Right ventricle myocardium inferior (tissue), 1 donor: ENCODE results near the gene DMAC1. TPM values are rescaled to one million over a fixed set of nuclear protein-coding genes. Genes with fewer than 3 reads are reported as not detected.

Experiments used
- ATAC-seq: fragments of 200-7000 bp; cut with Tn5 transposase; one replicate; pipeline ENCODE4 v1.9.1; 2020; ENCODE audit warnings: mild to moderate bottlenecking, moderate library complexity
- DNase-seq: peaks from one replicate; pipeline ENCODE4 v3.0.0; 2021; ENCODE audit errors: missing footprints
- intact Hi-C: fragments of 100-400 bp; cut with DNase I; formaldehyde crosslinking; loops from one replicate; pipeline ENCODE4 v1.11.0; 2022
- long read RNA-seq: library from polyadenylated mRNA; unstranded; transcript quantifications from one replicate; pipeline ENCODE4 v2.0.0, GENCODE V29; 2021
- total RNA-seq: library from RNA; stranded (reverse); fragmentation: NEBNext Ultra II Directional; extraction: Animal tissue kit (Norgen Biotek cat#: 25700); gene quantifications from one replicate; pipeline ENCODE4 v1.2.1, GENCODE V29; 2021
- donor health status: DM: no; HTN: yes; CAD: no; lungs with severe emphysema.

DMAC1 gene
- total RNA-seq = 138 TPM
- long read RNA-seq, transcript DMAC1-201 (2 exons, 2,755 nt) = major isoform, 84 of 99 reads
- long read RNA-seq, partial matches to known transcripts = 4 of 99 reads
- long read RNA-seq, other reads (novel, unspliced or antisense) = 11 of 99 reads

GRCh38 chr9:7799234-7799943 lies at the start of gene DMAC1:
TSS of gene DMAC1 (minus strand) at chr9:7799778. CDS start at chr9:7799734, 44 bp downstream.
- peak; percentile 88 for DNase-seq
- intact Hi-C loops = no loop called here
- peak; percentile 98 for ATAC-seq

- ATAC-seq (no peak), DNase-seq (no peak)
- intact Hi-C loops = no loop called here
Measured at GRCh38 chr9:7849362-7849761, 49.8 kb upstream of the DMAC1 start.

- no peak for DNase-seq
- intact Hi-C loops = no loop called here
- no peak for ATAC-seq
Measured at GRCh38 chr9:7848498-7848897, 48.9 kb upstream of the DMAC1 start.

- no peak for DNase-seq
- intact Hi-C loops = no loop called here
- ATAC-seq = no peak
Measured at GRCh38 chr9:7844242-7844641, 44.7 kb upstream of the DMAC1 start.

- no peak for DNase-seq
- ATAC-seq = no peak
- intact Hi-C loops = no loop called here
Measured at GRCh38 chr9:7841831-7842230, 42.3 kb upstream of the DMAC1 start.

- intact Hi-C loops = no loop called here
- DNase-seq = no peak
- no peak for ATAC-seq
Measured at GRCh38 chr9:7834531-7834930, 35.0 kb upstream of the DMAC1 start.

GRCh38 chr9:7828334-7828733 lies 28.8 kb upstream of the DMAC1 start:
- no peak for DNase-seq
- peak; percentile 34 for ATAC-seq
- intact Hi-C loops = no loop called here

- intact Hi-C loops = no loop called here
- DNase-seq (no peak), ATAC-seq (peak; percentile 57)
Measured at GRCh38 chr9:7827792-7828191, 28.2 kb upstream of the DMAC1 start.

GRCh38 chr9:7827056-7827455 lies 27.5 kb upstream of the DMAC1 start:
- ATAC-seq (no peak), DNase-seq (no peak)
- intact Hi-C loops = no loop called here

- DNase-seq (no peak), ATAC-seq (no peak)
- intact Hi-C loops = no loop called here
Measured at GRCh38 chr9:7823651-7824050, 24.1 kb upstream of the DMAC1 start.

- intact Hi-C loops = no loop called here
- no peak for DNase-seq
Measured at GRCh38 chr9:7819984-7820383, 20.4 kb upstream of the DMAC1 start.

GRCh38 chr9:7816021-7816420 lies 16.4 kb upstream of the DMAC1 start:
- DNase-seq = no peak
- ATAC-seq = no peak
- intact Hi-C loops = no loop called here

More at GRCh38 chr9:7819984-7820383, 20.4 kb upstream of the DMAC1 start:
- ATAC-seq = no peak

GRCh38 chr9:7813030-7813429 lies 13.5 kb upstream of the DMAC1 start:
- intact Hi-C loops = no loop called here
- ATAC-seq = no peak
- no peak for DNase-seq

GRCh38 chr9:7811677-7812076 lies 12.1 kb upstream of the DMAC1 start:
- no peak for DNase-seq
- no peak for ATAC-seq
- intact Hi-C loops = no loop called here

GRCh38 chr9:7802666-7803065 lies 3.1 kb upstream of the DMAC1 start:
- no peak for ATAC-seq
- intact Hi-C loops = no loop called here
- DNase-seq = no peak

GRCh38 chr9:7799944-7800285 lies 337 bp upstream of the DMAC1 start:
- no peak for DNase-seq
- peak; percentile 6 for ATAC-seq

GRCh38 chr9:7794196-7794595 lies 5.4 kb downstream of the DMAC1 start:
- ATAC-seq (no peak), DNase-seq (no peak)
- intact Hi-C loops = no loop called here

More at GRCh38 chr9:7799944-7800285, 337 bp upstream of the DMAC1 start:
- intact Hi-C loops = no loop called here

GRCh38 chr9:7791394-7791793 lies 8.2 kb downstream of the DMAC1 start:
- ATAC-seq (no peak), DNase-seq (no peak)
- intact Hi-C loops = no loop called here

GRCh38 chr9:7790819-7791182 lies 8.8 kb downstream of the DMAC1 start:
- intact Hi-C loops = no loop called here
- DNase-seq (no peak), ATAC-seq (no peak)

- intact Hi-C loops = no loop called here
- ATAC-seq (no peak), DNase-seq (no peak)
Measured at GRCh38 chr9:7790022-7790818, 9.4 kb downstream of the DMAC1 start.
